H1 (cell line): Measurements from ENCODE around the gene ATP10D. TPM values are rescaled to one million over a fixed set of nuclear protein-coding genes. Genes with fewer than 3 reads are reported as not detected.

Source experiments
- TAF7 ChIP-seq: optimal IDR thresholded peaks from 2 replicates; pipeline ENCODE3; 2011; ENCODE audit warnings: low read depth, mild to moderate bottlenecking, inconsistent platforms, low read length, moderate library complexity, borderline replicate concordance
- polyA plus RNA-seq, 7 experiments: library from polyadenylated mRNA; depleted of rRNA in 3 of 7; stranded (reverse) in 5 of 7; unstranded in 2 of 7; fragments of >200 nt in 5 of 7; fragments of 200-250 nt in 2 of 7; gene quantifications; 1 replicate in 5 of 7; 2 replicates in 1 of 7; 4 replicates in 1 of 7; pipeline versions ENCODE4 v1.2.1 to v1.2.3, GENCODE V29; 2011 to 2013; ENCODE audit warnings: missing spikeins in 2 of 7, mixed read lengths in 2 of 7
- total RNA-seq: library from RNA; stranded (reverse); fragmentation: NEBNext Ultra II Directional; extraction: Animal tissue kit (Norgen Biotek cat#: 25700); gene quantifications from 2 replicates; pipeline ENCODE4 v1.2.1, GENCODE V29; 2021
- TF ChIP-seq, protein P1 (sequence below): IDR thresholded peaks from 2 replicates; pipeline ENCODE4 v1.6.1; 2012; ENCODE audit warnings: low read length, inconsistent platforms
- TF ChIP-seq, protein P2 (sequence below): IDR thresholded peaks from 2 replicates; pipeline ENCODE4 v1.6.1; 2011; ENCODE audit warnings: low read length, improper control_type of control experiment

ATP10D gene
- total and polyA plus RNA-seq, 2 of the 8 experiments (the other 6 are each of a cell fraction or from before 2014, with no cell fraction given) = 2.9 to 5.9 TPM

DNA sequence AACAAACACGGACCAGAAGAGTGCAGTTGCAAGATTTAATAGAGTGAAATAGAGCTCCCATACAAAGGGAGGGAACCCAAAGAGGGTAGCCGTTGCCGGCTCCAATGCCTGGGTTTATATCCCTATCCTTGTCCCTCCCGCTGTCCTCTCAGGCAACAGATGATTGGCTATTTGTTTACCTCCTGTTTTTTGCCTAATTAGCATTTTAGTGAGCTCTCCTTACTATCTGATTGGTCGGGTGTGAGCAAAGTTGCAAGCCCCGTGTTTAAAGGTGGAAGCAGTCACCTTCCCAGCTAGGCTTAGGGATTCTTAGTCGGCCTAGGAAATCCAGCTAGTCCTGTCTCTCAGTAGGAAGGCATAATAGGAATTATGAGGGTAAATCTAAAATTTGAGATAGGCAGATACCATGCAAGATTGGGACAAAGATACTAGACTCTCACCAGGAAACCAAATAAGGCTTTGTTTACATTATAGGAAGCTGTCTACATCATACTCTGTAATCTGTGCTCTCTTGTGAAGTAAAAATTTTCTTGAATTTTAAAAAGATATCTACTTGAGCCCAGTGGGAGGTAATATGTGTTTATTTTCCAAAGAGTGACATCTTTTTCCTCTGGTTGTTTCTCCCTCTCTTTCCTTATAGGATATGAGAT lies 65.9 kb downstream of the ATP10D start (continued):
- TF ChIP-seq, protein P1, sequence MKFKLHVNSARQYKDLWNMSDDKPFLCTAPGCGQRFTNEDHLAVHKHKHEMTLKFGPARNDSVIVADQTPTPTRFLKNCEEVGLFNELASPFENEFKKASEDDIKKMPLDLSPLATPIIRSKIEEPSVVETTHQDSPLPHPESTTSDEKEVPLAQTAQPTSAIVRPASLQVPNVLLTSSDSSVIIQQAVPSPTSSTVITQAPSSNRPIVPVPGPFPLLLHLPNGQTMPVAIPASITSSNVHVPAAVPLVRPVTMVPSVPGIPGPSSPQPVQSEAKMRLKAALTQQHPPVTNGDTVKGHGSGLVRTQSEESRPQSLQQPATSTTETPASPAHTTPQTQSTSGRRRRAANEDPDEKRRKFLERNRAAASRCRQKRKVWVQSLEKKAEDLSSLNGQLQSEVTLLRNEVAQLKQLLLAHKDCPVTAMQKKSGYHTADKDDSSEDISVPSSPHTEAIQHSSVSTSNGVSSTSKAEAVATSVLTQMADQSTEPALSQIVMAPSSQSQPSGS = no peak
- TF ChIP-seq, protein P2, sequence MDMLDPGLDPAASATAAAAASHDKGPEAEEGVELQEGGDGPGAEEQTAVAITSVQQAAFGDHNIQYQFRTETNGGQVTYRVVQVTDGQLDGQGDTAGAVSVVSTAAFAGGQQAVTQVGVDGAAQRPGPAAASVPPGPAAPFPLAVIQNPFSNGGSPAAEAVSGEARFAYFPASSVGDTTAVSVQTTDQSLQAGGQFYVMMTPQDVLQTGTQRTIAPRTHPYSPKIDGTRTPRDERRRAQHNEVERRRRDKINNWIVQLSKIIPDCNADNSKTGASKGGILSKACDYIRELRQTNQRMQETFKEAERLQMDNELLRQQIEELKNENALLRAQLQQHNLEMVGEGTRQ = no peak
- no peak for TF ChIP-seq TAF7
